Nucleus accumbens (tissue), 56 donors: ENCODE data around the gene SP140L.
"Not testable (repeated sequence)": the region's sequence is repeated elsewhere in the genome, so short reads cannot be mapped to it uniquely, and the experiment has no call there.

ENCODE experiments used
- DNase-seq, 56 donors: peaks; one replicate each; lab custom pipeline; 2025; lab: John Stamatoyannopoulos, UW

The SP140L gene

GRCh38 chr2:230326453-230327417 is at the start of gene SP140L:
Gene SP140L (plus strand): TSS chr2:230327193. CDS start chr2:230327270, 77 bp downstream.
- DNase-seq = peak in 15 of 56 donors; percentile 2 to 41 (median 11)

DNA sequence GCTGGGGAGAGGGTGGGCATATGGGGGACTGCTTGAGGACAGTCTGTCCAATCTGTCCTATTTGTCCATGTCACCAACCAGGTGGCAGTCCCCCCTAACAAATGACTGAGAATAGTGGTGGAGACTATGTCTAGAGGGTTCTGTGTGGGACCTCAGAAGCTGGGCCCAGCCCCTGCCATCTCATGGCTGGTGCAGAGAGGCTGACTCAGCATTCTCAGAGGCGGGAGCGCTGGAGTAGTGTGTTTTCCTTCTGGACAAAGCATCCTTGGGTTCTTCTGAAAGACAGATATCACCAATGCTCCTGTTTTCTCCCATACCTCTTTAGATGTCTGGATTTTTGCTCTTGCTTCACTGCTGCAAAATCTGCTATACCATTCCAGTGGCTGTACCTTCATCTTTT is 44.1 kb upstream of the SP140L start:
- no peak for DNase-seq

DNA sequence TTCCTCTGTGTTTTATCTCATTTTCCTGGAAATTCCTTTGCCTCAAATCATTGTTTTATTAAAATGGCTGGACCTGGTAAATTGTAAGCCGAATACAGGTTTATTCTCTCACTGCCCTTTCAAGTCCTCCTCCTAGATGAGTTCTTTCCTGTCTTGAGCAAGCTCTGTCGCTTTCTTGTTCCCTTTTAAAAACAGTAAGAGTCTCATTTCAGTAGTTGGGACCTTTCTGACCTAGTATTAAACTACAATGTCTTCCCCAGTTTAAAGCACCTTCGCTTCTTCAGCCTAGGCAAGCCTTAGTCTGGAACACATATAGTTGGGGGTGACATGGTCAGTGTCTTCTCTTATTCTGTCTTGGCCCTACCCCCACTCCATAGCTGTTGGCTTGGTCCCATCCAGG is 40.9 kb upstream of the SP140L start:
- DNase-seq = no peak

DNA sequence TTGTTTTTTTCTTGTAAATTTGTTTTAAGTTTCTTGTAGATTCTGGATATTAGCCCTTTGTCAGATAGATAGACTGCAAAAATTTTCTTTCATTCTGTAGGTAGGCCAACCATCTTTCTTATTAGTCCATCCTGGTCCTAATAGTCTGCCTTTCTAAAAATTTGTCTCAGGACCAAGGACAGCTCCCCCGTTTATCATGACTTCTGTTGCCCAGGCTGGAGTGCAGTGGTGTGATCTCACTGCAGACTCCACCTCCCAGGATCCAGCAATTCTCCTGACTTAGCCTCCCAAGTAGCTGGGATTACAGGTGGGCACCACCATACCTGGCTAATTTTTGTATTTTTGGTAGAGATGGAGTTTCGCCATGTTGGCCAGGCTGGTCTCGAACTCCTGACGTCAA is 37.7 kb upstream of the SP140L start:
- not testable (repeated sequence) for DNase-seq

DNA sequence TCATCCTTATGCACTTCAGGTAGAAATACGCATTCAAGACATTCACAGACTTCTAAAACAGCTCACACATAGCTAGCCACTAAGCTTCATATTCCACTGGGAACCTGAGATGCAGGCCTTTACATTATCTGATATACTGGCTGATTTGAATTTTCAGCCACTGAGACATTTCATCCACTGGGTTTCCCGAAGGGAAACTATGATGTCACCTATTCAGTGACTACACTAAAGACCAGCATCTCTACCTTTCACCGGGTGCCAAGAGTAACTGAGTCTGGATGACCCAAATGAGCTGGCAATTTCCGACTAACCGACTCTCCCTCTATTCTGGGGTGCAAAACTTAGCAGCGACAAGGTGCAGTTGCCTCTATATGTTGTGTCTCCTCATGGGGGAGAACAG is 31.8 kb upstream of the SP140L start:
- no peak for DNase-seq

GRCh38 chr2:230296917-230297316 is 30.1 kb upstream of the SP140L start:
- DNase-seq = no peak

- no peak for DNase-seq
These were observed 27.4 kb upstream of the SP140L start for GRCh38 chr2:230299618-230300017.

- DNase-seq = no peak
These were observed 21.3 kb upstream of the SP140L start for GRCh38 chr2:230305416-230306275.

- DNase-seq = no peak
These were observed 20.5 kb upstream of the SP140L start for GRCh38 chr2:230306474-230306873.

- no peak for DNase-seq
These were observed 19.5 kb upstream of the SP140L start for GRCh38 chr2:230307485-230307884.

- no peak for DNase-seq
These were observed 18.5 kb upstream of the SP140L start for GRCh38 chr2:230308402-230309000.

GRCh38 chr2:230310792-230311191 is 16.2 kb upstream of the SP140L start:
- not testable (repeated sequence) for DNase-seq

- DNase-seq = not testable (repeated sequence)
These were observed 15.4 kb upstream of the SP140L start for GRCh38 chr2:230311634-230312033.

DNA sequence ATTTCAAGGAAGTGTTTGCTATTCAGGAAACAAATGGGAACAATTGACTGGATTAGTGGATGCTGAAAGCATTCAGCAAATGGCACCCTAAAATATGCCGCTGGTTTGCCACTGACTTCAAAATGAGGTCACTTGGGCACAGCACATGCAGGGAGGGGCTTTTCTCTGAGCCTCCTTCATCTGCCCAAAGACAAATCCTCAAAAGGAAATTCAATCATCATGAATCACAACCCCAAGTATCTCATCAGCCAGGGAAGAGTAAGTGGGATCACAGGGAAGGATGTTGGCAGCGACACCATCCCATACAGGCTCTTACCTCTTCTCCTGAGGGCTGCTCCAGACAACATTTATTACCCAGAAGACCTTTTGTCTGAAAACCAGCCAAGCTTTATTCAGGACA is 14.4 kb upstream of the SP140L start:
- DNase-seq = no peak

GRCh38 chr2:230317366-230317765 is 9.6 kb upstream of the SP140L start:
- DNase-seq = no peak

- DNase-seq = no peak
These were observed 8.5 kb upstream of the SP140L start for GRCh38 chr2:230318190-230319121.

DNA sequence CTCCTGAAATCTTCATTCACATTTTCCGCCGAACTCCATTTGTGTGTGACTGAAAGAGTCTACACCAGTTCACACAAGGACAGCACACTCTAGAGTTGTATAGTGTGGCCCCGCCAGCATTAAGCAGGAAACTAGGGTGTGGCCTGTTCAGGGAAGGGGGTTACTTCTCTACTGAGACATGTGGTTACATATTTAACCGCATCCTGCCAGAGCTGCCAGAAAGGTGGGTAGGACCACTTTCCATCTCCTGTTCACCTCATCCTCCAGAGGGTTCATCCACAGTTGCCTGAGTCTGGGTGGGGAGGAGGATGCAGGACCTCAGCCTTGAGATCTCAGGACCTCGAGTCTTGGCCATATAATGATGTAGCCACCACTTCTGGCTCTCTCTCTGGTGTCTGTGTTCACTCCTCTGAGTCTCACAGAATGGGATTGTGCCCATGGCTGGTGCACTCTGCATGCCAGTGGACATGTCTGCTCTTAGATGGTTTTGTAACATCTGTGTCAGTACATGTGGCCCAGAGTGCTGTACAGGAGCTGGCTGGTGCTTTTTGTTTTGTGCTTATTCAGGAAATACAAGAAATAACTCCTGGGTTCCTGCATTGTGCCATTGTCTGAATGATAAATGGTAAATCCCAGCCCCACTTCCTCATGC is 7.7 kb upstream of the SP140L start:
- DNase-seq = no peak

GRCh38 chr2:230321031-230321430 is 6.0 kb upstream of the SP140L start:
- no peak for DNase-seq
